Dendritic cell treated with granulocyte-macrophage colony-stimulating factor and Interleukin-4, amounts not matched to agents 40 ng/mL and 50 ng/mL, for 4 days (primary cell): ENCODE results near the gene CELF3.

ENCODE experiments used
- H3K27ac Mint-ChIP-seq: one replicate; pipeline ENCODE4 v1.8.0; 2022; ENCODE audit warnings: mild to moderate bottlenecking, mixed read lengths
- H3K27me3 Mint-ChIP-seq: one replicate; pipeline ENCODE4 v1.8.0; 2022; ENCODE audit warnings: mild to moderate bottlenecking, mixed read lengths
- H3K36me3 Mint-ChIP-seq: one replicate; pipeline ENCODE4 v1.8.0; 2022; ENCODE audit warnings: low read depth, mixed read lengths
- H3K4me1 Mint-ChIP-seq: one replicate; pipeline ENCODE4 v1.8.0; 2022; ENCODE audit warnings: low read depth, mixed read lengths
- H3K4me3 Mint-ChIP-seq: one replicate; pipeline ENCODE4 v1.8.0; 2022; ENCODE audit warnings: mild to moderate bottlenecking, moderate library complexity, mixed read lengths
- H3K9me3 Mint-ChIP-seq: one replicate; pipeline ENCODE4 v1.8.0; 2022; ENCODE audit warnings: mixed read lengths
- intact Hi-C: fragments of 100-400 bp; cut with micrococcal nuclease; formaldehyde crosslinking; loops from one replicate; pipeline ENCODE4 v1.15.0; 2022

The CELF3 gene

GRCh38 chr1:151668090-151668489 lies 48.5 kb downstream of the CELF3 start:
- H3K4me3 Mint-ChIP-seq, result no peak overlapping the region
- H3K27me3 Mint-ChIP-seq, result no peaks in the 10 kb centered on the region
- intact Hi-C loops, result loop anchor here (10.0 kb wide), 1 partner anchor 53 kb away; the partner anchor contains the start of gene SNX27
- peaks cover 78% of the 10 kb centered on the region for H3K36me3 Mint-ChIP-seq
- peaks cover 7% of the 10 kb centered on the region for H3K9me3 Mint-ChIP-seq
- H3K27ac Mint-ChIP-seq, result no peak overlapping the region
- peaks cover 35% of the 10 kb centered on the region for H3K4me1 Mint-ChIP-seq

- intact Hi-C loops, result loop anchor here (10.0 kb wide), 1 partner anchor 47 kb away; the partner anchor contains the start of gene SNX27
- peaks cover 29% of the 10 kb centered on the region for H3K4me1 Mint-ChIP-seq
- H3K27ac Mint-ChIP-seq, result peak overlapping the region; percentile 35
- no peaks in the 10 kb centered on the region for H3K9me3 Mint-ChIP-seq
- no peak overlapping the region for H3K4me3 Mint-ChIP-seq
- peaks cover 77% of the 10 kb centered on the region for H3K36me3 Mint-ChIP-seq
- no peaks in the 10 kb centered on the region for H3K27me3 Mint-ChIP-seq
Observed at GRCh38 chr1:151661751-151662150, 54.9 kb downstream of the CELF3 start.

DNA sequence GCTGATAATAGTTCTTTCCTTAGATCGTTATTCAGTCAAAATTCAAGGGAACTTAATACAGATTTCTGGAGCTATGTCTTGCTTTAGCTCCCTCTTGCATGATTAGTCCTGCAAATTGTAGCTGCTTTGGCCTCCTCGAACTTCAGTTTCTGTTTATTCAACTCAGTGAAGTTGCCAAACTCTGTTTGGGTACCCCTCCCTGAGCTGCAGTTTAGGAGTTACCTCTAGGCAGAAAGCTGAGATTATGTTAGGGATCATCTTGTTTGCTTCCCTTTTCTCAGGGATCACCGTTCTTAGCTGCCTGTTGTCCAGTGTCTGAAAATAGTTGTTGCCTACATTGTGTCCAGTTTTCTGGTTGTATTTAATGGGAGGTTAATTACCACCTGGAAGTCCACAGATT lies 61.2 kb downstream of the CELF3 start:
- Mint-ChIP-seq H3K4me1 (peaks cover 38% of the 10 kb centered on the region), H3K4me3 (no peak overlapping the region), H3K9me3 (no peaks in the 10 kb centered on the region), H3K27ac (peak overlapping the region; percentile 82), H3K36me3 (peaks cover 54% of the 10 kb centered on the region), H3K27me3 (no peaks in the 10 kb centered on the region)
- intact Hi-C loops, result no loop called here

DNA sequence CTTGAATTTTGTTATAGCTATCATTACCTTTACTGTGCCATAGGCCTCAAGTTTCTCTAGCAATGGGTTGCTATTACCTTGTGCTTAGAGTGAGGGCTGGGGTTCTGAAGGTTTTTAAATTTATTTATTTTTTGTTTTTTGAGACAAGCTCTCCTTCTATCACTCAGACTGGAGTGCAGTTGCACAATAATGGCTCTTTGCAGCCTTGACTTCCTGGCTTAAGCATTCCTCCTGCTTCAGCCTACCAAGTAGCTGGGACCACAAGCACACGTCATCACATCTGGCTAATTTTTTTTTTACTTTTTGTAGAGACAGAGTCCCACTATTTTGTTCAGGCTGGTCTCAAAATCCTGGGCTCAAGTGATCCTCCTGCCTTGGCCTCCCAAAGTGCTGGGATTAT lies 63.2 kb downstream of the CELF3 start:
- Mint-ChIP-seq H3K9me3 (no peaks in the 10 kb centered on the region), H3K36me3 (peaks cover 38% of the 10 kb centered on the region), H3K4me1 (peaks cover 38% of the 10 kb centered on the region), H3K27me3 (no peaks in the 10 kb centered on the region), H3K4me3 (no peak overlapping the region), H3K27ac (peak overlapping the region; percentile 82)
- intact Hi-C loops, result no loop called here
